Measurements from ENCODE around the gene TCF7L1.

TCF7L1 gene

GRCh38 chr2:85283641-85284040, 150.4 kb downstream of the TCF7L1 start:
- Histone ChIP-seq H3K4me3 (replicated peaks; ENCODE audit: insufficient read depth, low read length) (no peak overlapping the region), H3K27me3 (ENCODE audit: insufficient read depth, poor library complexity, severe bottlenecking) (no peaks in the 10 kb centered on the region), H3K27ac (replicated peaks) (no peak overlapping the region)
- TF ChIP-seq, protein P1, sequence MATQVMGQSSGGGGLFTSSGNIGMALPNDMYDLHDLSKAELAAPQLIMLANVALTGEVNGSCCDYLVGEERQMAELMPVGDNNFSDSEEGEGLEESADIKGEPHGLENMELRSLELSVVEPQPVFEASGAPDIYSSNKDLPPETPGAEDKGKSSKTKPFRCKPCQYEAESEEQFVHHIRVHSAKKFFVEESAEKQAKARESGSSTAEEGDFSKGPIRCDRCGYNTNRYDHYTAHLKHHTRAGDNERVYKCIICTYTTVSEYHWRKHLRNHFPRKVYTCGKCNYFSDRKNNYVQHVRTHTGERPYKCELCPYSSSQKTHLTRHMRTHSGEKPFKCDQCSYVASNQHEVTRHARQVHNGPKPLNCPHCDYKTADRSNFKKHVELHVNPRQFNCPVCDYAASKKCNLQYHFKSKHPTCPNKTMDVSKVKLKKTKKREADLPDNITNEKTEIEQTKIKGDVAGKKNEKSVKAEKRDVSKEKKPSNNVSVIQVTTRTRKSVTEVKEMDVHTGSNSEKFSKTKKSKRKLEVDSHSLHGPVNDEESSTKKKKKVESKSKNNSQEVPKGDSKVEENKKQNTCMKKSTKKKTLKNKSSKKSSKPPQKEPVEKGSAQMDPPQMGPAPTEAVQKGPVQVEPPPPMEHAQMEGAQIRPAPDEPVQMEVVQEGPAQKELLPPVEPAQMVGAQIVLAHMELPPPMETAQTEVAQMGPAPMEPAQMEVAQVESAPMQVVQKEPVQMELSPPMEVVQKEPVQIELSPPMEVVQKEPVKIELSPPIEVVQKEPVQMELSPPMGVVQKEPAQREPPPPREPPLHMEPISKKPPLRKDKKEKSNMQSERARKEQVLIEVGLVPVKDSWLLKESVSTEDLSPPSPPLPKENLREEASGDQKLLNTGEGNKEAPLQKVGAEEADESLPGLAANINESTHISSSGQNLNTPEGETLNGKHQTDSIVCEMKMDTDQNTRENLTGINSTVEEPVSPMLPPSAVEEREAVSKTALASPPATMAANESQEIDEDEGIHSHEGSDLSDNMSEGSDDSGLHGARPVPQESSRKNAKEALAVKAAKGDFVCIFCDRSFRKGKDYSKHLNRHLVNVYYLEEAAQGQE (IDR thresholded peaks at IDR 0.05; ENCODE audit: insufficient replicate concordance, low read depth), result no peak
- no peak for TF ChIP-seq POLR2AphosphoS5 (IDR thresholded peaks at IDR 0.05; ENCODE audit: low read depth)
- no peak for TF ChIP-seq SPI1 (IDR thresholded peaks at IDR 0.05; ENCODE audit: borderline replicate concordance, low read depth)
- TF ChIP-seq GABPA (IDR thresholded peaks at IDR 0.05; ENCODE audit: low read depth), result no peak
- TF ChIP-seq CTCF (IDR thresholded peaks at IDR 0.05; ENCODE audit: insufficient read depth, low read length), result no peak
- DNase-seq (ENCODE audit: low read depth in 1 of 2, low spot score in 1 of 2), result no peak

GRCh38 chr2:85286918-85287317, 153.7 kb downstream of the TCF7L1 start:
- H3K27me3 ChIP-seq (ENCODE audit: insufficient read depth, poor library complexity, severe bottlenecking), result peaks cover 2% of the 10 kb centered on the region
- no peak overlapping the region for H3K4me3 ChIP-seq (replicated peaks; ENCODE audit: insufficient read depth, low read length)
- no peak for DNase-seq (ENCODE audit: low read depth in 1 of 2, low spot score in 1 of 2)
- TF ChIP-seq CTCF (IDR thresholded peaks at IDR 0.05; ENCODE audit: insufficient read depth, low read length) (no peak), POLR2AphosphoS5 (IDR thresholded peaks at IDR 0.05; ENCODE audit: low read depth) (no peak), SPI1 (IDR thresholded peaks at IDR 0.05; ENCODE audit: borderline replicate concordance, low read depth) (no peak)
- TF ChIP-seq, protein P1 (IDR thresholded peaks at IDR 0.05; ENCODE audit: insufficient replicate concordance, low read depth), result no peak
- H3K27ac ChIP-seq (replicated peaks), result no peak overlapping the region

GRCh38 chr2:85287721-85288120, 154.5 kb downstream of the TCF7L1 start:
- H3K4me3 ChIP-seq (replicated peaks; ENCODE audit: insufficient read depth, low read length), result no peak overlapping the region
- peaks cover 2% of the 10 kb centered on the region for H3K27me3 ChIP-seq (ENCODE audit: insufficient read depth, poor library complexity, severe bottlenecking)
- DNase-seq (ENCODE audit: low read depth in 1 of 2, low spot score in 1 of 2), result no peak
- H3K27ac ChIP-seq (replicated peaks), result no peak overlapping the region
- TF ChIP-seq GABPA (IDR thresholded peaks at IDR 0.05; ENCODE audit: low read depth), result no peak
- TF ChIP-seq SPI1 (IDR thresholded peaks at IDR 0.05; ENCODE audit: borderline replicate concordance, low read depth), result no peak
- TF ChIP-seq POLR2AphosphoS5 (IDR thresholded peaks at IDR 0.05; ENCODE audit: low read depth), result no peak
- TF ChIP-seq, protein P1 (IDR thresholded peaks at IDR 0.05; ENCODE audit: insufficient replicate concordance, low read depth), result no peak
- no peak for TF ChIP-seq CTCF (IDR thresholded peaks at IDR 0.05; ENCODE audit: insufficient read depth, low read length)

Measured in HL-60 (cell line).